HepG2 (cell line): ENCODE data around the gene MCF2L. TPM values are rescaled to one million over a fixed set of nuclear protein-coding genes. Genes with fewer than 3 reads are reported as not detected.

ENCODE experiments used
- CCAR2 ChIP-seq: fragments of 200-400 bp; formaldehyde crosslinking; optimal IDR thresholded peaks from 2 replicates; pipeline ENCODE3; 2018; ENCODE audit warnings: low read depth, mild to moderate bottlenecking, low read length, moderate library complexity
- CHCHD3 ChIP-seq: sonication (generic); formaldehyde crosslinking; IDR thresholded peaks from 2 replicates; pipeline ENCODE4 v1.8.0; 2022; ENCODE audit warnings: mild to moderate bottlenecking, missing genetic modification reagents, moderate library complexity
- ELF1 ChIP-seq: sonication (generic); formaldehyde crosslinking; IDR thresholded peaks from 2 replicates; pipeline ENCODE4 v1.4.0; 2020; ENCODE audit warnings: missing genetic modification reagents
- GATAD1 ChIP-seq: IDR thresholded peaks from 2 replicates; pipeline ENCODE4 v1.6.1; 2016; ENCODE audit warnings: missing genetic modification reagents, missing compliant biosample characterization
- HNRNPLL ChIP-seq: fragments of 200-400 bp; formaldehyde crosslinking; IDR thresholded peaks from 2 replicates; pipeline ENCODE4 v1.6.1; 2017; ENCODE audit warnings: mild to moderate bottlenecking, low read depth, low read length; ENCODE audit not compliant: poor library complexity, severe bottlenecking
- KLF11 ChIP-seq: IDR thresholded peaks from 2 replicates; pipeline ENCODE4 v1.6.1; 2016; ENCODE audit warnings: missing compliant biosample characterization
- MZF1 ChIP-seq: sonication (generic); formaldehyde crosslinking; IDR thresholded peaks from 2 replicates; pipeline ENCODE4 v1.8.1; 2023; ENCODE audit warnings: mild to moderate bottlenecking, missing genetic modification reagents, borderline replicate concordance
- PCBP1 ChIP-seq: fragments of 200-400 bp; formaldehyde crosslinking; IDR thresholded peaks from 2 replicates; pipeline ENCODE4 v1.6.1; 2017; ENCODE audit warnings: mild to moderate bottlenecking, low read depth, low read length, borderline replicate concordance
- PITX1 ChIP-seq: sonication (generic); formaldehyde crosslinking; IDR thresholded peaks from 2 replicates; pipeline ENCODE4 v1.5.1; 2020; ENCODE audit warnings: mild to moderate bottlenecking, missing genetic modification reagents
- POLR2A ChIP-seq, 2 experiments: IDR thresholded peaks; 2 replicates each; pipeline ENCODE4 v1.6.1; 2011; ENCODE audit warnings: low read depth in 2 of 2, low read length in 2 of 2, mild to moderate bottlenecking in 1 of 2, moderate library complexity in 1 of 2; ENCODE audit not compliant: insufficient read depth in 1 of 2
- SAP130 ChIP-seq: IDR thresholded peaks from 2 replicates; pipeline ENCODE4 v1.6.1; 2016; ENCODE audit warnings: low read depth
- TAF1 ChIP-seq: sonication (generic); formaldehyde crosslinking; IDR thresholded peaks from 2 replicates; pipeline ENCODE4 v1.4.0; 2020; ENCODE audit warnings: missing genetic modification reagents
- ZFX ChIP-seq: sonication (generic); formaldehyde crosslinking; IDR thresholded peaks from 2 replicates; pipeline ENCODE4 v1.4.0; 2020; ENCODE audit warnings: mild to moderate bottlenecking, low read depth, missing genetic modification reagents, moderate library complexity
- ZFY ChIP-seq: sonication (generic); formaldehyde crosslinking; IDR thresholded peaks from 2 replicates; pipeline ENCODE4 v1.4.0; 2020; ENCODE audit warnings: missing genetic modification reagents
- ZNF225 ChIP-seq: sonication (generic); formaldehyde crosslinking; IDR thresholded peaks from 2 replicates; pipeline ENCODE4 v1.4.0; 2020; ENCODE audit warnings: mild to moderate bottlenecking, missing genetic modification reagents
- ZNF292 ChIP-seq: sonication (generic); formaldehyde crosslinking; IDR thresholded peaks from 2 replicates; pipeline ENCODE4 v1.8.1; 2022; ENCODE audit warnings: mild to moderate bottlenecking, low read depth, missing genetic modification reagents, borderline replicate concordance
- ZNF563 ChIP-seq: sonication (generic); formaldehyde crosslinking; IDR thresholded peaks from 2 replicates; pipeline ENCODE4 v1.8.0; 2022; ENCODE audit warnings: mild to moderate bottlenecking, moderate library complexity, missing genetic modification reagents
- ZNF768 ChIP-seq: sonication (generic); formaldehyde crosslinking; IDR thresholded peaks from 2 replicates; pipeline ENCODE4 v1.4.0; 2020; ENCODE audit warnings: missing genetic modification reagents
- ZSCAN31 ChIP-seq: sonication (generic); formaldehyde crosslinking; IDR thresholded peaks from 2 replicates; pipeline ENCODE4 v1.5.0; 2020; ENCODE audit warnings: low read depth, mild to moderate bottlenecking, missing genetic modification reagents
- ZSCAN9 ChIP-seq: IDR thresholded peaks from 2 replicates; pipeline ENCODE4 v1.6.1; 2016; ENCODE audit warnings: borderline replicate concordance
- polyA plus RNA-seq, 8 experiments: library from polyadenylated mRNA; depleted of rRNA in 3 of 8; stranded (reverse) in 7 of 8; unstranded in 1 of 8; fragments of >200 nt; fragmentation: Illumina TruSeq in 4 of 8; extraction: Trizol in 4 of 8; gene quantifications; 2 replicates each; pipeline versions ENCODE4 v1.2.1 to v1.2.3, GENCODE V29; 2011 to 2016; ENCODE audit warnings: low read depth in 4 of 8, missing spikeins in 1 of 8, mixed read lengths in 1 of 8; ENCODE audit not compliant: insufficient read depth in 1 of 8
- total RNA-seq, 5 experiments: library from RNA; depleted of rRNA; stranded (reverse); fragments of >200 nt; fragmentation: Illumina TruSeq; extraction: Trizol; gene quantifications; 2 replicates each; pipeline ENCODE4 v1.2.3, GENCODE V29; 2016; ENCODE audit warnings: low read depth in 1 of 5
- TF ChIP-seq, protein P1 (sequence below): sonication (generic); formaldehyde crosslinking; IDR thresholded peaks from 2 replicates; pipeline ENCODE4 v1.4.0; 2020; ENCODE audit warnings: mild to moderate bottlenecking, missing genetic modification reagents, borderline replicate concordance
- TF ChIP-seq, protein P2 (sequence below): sonication (generic); formaldehyde crosslinking; IDR thresholded peaks from 2 replicates; pipeline ENCODE4 v1.4.0; 2020; ENCODE audit warnings: mild to moderate bottlenecking, missing genetic modification reagents, borderline replicate concordance
- TF ChIP-seq, protein P3 (sequence below): sonication (generic); formaldehyde crosslinking; IDR thresholded peaks from 2 replicates; pipeline ENCODE4 v1.5.0; 2020; ENCODE audit warnings: missing genetic modification reagents, mild to moderate bottlenecking, borderline replicate concordance

MCF2L gene
- total and polyA plus RNA-seq, 2 of the 13 experiments (the other 11 are each of a cell fraction or from before 2014, with no cell fraction given) = 19.4 to 28.4 TPM

DNA sequence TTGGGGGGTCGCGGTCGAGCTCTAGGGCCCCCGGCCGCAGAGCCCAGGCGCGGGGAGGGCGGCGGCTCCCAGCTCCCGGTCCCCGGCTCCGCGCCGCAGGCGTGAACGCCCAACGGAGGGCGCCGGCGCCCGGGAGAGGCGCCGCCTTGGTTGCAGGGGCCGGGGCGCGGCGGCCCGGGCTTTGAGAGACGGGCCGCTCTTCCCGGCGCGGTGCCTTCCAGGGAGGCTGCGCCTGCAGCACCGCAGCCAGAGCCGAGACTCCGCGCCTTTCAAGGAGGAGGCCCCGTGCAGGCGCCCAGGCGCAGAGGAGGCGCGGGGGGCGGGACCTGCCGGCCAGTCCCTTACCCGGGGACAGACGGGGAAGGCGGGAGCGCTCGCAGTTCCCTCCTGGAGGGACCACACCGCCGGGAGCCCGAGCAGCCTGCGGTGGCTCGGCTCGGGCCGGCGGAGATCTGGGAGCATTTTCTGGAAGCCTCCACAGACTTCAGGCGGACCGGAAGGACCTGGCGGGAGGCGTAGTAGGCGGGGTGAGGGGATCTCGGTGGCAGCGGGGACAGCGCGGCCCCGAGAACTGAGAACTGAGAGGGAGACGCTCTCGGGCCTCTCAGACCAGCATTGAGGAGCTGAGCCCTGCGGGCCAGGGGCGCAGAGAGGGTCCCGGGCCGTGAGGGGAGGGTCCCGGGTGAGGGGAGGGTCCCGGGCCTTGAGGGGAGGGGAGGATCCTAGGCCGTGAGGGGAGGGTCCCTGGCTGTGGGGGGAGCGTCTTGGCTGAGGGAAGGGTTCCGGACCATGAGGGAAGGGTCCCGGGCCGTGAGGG lies 25.5 kb upstream of the MCF2L start (continued):
- TF ChIP-seq ZNF563 (CRISPR knock-in tag) = 0 out of 2 replicates have a peak, but pooled peaks have one; percentile 22
- TF ChIP-seq ZNF292 (CRISPR knock-in tag) = no peak
- 0 out of 2 replicates have a peak, but pooled peaks have one; percentile 62 for TF ChIP-seq PCBP1
- TF ChIP-seq PITX1 (CRISPR knock-in tag) = no peak
- TF ChIP-seq ZSCAN9 (CRISPR knock-in tag) = 0 out of 2 replicates have a peak, but pooled peaks have one; percentile 43
- peak; percentile 44 for TF ChIP-seq HNRNPLL
- TF ChIP-seq, protein P1, sequence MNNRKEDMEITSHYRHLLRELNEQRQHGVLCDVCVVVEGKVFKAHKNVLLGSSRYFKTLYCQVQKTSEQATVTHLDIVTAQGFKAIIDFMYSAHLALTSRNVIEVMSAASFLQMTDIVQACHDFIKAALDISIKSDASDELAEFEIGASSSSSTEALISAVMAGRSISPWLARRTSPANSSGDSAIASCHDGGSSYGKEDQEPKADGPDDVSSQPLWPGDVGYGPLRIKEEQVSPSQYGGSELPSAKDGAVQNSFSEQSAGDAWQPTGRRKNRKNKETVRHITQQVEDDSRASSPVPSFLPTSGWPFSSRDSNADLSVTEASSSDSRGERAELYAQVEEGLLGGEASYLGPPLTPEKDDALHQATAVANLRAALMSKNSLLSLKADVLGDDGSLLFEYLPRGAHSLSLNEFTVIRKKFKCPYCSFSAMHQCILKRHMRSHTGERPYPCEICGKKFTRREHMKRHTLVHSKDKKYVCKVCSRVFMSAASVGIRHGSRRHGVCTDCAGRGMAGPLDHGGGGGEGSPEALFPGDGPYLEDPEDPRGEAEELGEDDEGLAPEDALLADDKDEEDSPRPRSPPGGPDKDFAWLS = no peak
- TF ChIP-seq KLF11 (CRISPR knock-in tag) = no peak
- TF ChIP-seq POLR2A (IDR thresholded peaks at IDR 0.05; ENCODE audit: insufficient read depth in 1 of 2, low read depth in 2 of 2, low read length in 2 of 2) = peak in 1 of 2 experiments; percentile 31; a peak in 1 of 4 replicates
- 0 out of 2 replicates have a peak, but pooled peaks have one; percentile 12 for TF ChIP-seq CHCHD3 (CRISPR knock-in tag)
- 0 out of 2 replicates have a peak, but pooled peaks have one; percentile 51 for TF ChIP-seq ZNF225 (CRISPR knock-in tag)
- no peak for TF ChIP-seq CCAR2
- no peak for TF ChIP-seq MZF1 (CRISPR knock-in tag)
- TF ChIP-seq, protein P2, sequence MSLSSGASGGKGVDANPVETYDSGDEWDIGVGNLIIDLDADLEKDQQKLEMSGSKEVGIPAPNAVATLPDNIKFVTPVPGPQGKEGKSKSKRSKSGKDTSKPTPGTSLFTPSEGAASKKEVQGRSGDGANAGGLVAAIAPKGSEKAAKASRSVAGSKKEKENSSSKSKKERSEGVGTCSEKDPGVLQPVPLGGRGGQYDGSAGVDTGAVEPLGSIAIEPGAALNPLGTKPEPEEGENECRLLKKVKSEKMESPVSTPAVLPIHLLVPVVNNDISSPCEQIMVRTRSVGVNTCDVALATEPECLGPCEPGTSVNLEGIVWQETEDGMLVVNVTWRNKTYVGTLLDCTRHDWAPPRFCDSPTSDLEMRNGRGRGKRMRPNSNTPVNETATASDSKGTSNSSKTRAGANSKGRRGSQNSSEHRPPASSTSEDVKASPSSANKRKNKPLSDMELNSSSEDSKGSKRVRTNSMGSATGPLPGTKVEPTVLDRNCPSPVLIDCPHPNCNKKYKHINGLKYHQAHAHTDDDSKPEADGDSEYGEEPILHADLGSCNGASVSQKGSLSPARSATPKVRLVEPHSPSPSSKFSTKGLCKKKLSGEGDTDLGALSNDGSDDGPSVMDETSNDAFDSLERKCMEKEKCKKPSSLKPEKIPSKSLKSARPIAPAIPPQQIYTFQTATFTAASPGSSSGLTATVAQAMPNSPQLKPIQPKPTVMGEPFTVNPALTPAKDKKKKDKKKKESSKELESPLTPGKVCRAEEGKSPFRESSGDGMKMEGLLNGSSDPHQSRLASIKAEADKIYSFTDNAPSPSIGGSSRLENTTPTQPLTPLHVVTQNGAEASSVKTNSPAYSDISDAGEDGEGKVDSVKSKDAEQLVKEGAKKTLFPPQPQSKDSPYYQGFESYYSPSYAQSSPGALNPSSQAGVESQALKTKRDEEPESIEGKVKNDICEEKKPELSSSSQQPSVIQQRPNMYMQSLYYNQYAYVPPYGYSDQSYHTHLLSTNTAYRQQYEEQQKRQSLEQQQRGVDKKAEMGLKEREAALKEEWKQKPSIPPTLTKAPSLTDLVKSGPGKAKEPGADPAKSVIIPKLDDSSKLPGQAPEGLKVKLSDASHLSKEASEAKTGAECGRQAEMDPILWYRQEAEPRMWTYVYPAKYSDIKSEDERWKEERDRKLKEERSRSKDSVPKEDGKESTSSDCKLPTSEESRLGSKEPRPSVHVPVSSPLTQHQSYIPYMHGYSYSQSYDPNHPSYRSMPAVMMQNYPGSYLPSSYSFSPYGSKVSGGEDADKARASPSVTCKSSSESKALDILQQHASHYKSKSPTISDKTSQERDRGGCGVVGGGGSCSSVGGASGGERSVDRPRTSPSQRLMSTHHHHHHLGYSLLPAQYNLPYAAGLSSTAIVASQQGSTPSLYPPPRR = peak; percentile 44; the same call in 1 of the 2 replicates
- peak; percentile 23; the same call in 1 of the 2 replicates for TF ChIP-seq SAP130
- TF ChIP-seq ZFY (CRISPR knock-in tag) = peak; percentile 59
- TF ChIP-seq GATAD1 (CRISPR knock-in tag) = no peak
- no peak for TF ChIP-seq ZSCAN31 (CRISPR knock-in tag)
- TF ChIP-seq ZNF768 = 0 out of 2 replicates have a peak, but pooled peaks have one; percentile 59
- peak; percentile 40; the same call in 1 of the 2 replicates for TF ChIP-seq TAF1 (CRISPR knock-in tag)
- TF ChIP-seq ZFX (CRISPR knock-in tag) = peak; percentile 1; the same call in 1 of the 2 replicates
- 0 out of 2 replicates have a peak, but pooled peaks have one; percentile 36 for TF ChIP-seq ELF1 (CRISPR knock-in tag)
- TF ChIP-seq, protein P3, sequence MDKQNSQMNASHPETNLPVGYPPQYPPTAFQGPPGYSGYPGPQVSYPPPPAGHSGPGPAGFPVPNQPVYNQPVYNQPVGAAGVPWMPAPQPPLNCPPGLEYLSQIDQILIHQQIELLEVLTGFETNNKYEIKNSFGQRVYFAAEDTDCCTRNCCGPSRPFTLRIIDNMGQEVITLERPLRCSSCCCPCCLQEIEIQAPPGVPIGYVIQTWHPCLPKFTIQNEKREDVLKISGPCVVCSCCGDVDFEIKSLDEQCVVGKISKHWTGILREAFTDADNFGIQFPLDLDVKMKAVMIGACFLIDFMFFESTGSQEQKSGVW (CRISPR knock-in tag) = no peak
